Activated T-helper 9 cell treated with anti-CD3 and anti-CD28 coated beads, Interleukin-2, amount 50 U/mL, for 16 hours (primary cell): ENCODE measurements around the gene GALNT7.

ENCODE experiments used
- DNase-seq: peaks from one replicate; pipeline ENCODE4 v3.0.0-alpha.2; 2020; ENCODE audit warnings: low read depth

The GALNT7 gene

GRCh38 chr4:173237152-173237551, 68.5 kb downstream of the GALNT7 start:
- DNase-seq, result no peak

- DNase-seq, result no peak
Measured at GRCh38 chr4:173237762-173238161, 69.2 kb downstream of the GALNT7 start.

- no peak for DNase-seq
Measured at GRCh38 chr4:173240696-173241095, 72.1 kb downstream of the GALNT7 start.

GRCh38 chr4:173242466-173243250, 74.0 kb downstream of the GALNT7 start:
- no peak for DNase-seq

GRCh38 chr4:173243321-173243720, 74.7 kb downstream of the GALNT7 start:
- no peak for DNase-seq

- no peak for DNase-seq
Measured at GRCh38 chr4:173243917-173244658, 75.5 kb downstream of the GALNT7 start.

- DNase-seq, result no peak
Measured at GRCh38 chr4:173245952-173246351, 77.3 kb downstream of the GALNT7 start.

GRCh38 chr4:173246719-173247118, 78.1 kb downstream of the GALNT7 start:
- no peak for DNase-seq

- DNase-seq, result no peak
Measured at GRCh38 chr4:173247321-173247720, 78.7 kb downstream of the GALNT7 start.

- no peak for DNase-seq
Measured at GRCh38 chr4:173248690-173249089, 80.1 kb downstream of the GALNT7 start.

- DNase-seq, result no peak
Measured at GRCh38 chr4:173252024-173252935, 83.7 kb downstream of the GALNT7 start.

GRCh38 chr4:173253561-173253960, 85.0 kb downstream of the GALNT7 start:
- no peak for DNase-seq

- DNase-seq, result no peak
Measured at GRCh38 chr4:173254646-173255045, 86.0 kb downstream of the GALNT7 start.

- DNase-seq, result no peak
Measured at GRCh38 chr4:173256825-173257224, 88.2 kb downstream of the GALNT7 start.

GRCh38 chr4:173257732-173258717, 89.4 kb downstream of the GALNT7 start:
- peak; percentile 20 for DNase-seq

GRCh38 chr4:173258866-173259265, 90.3 kb downstream of the GALNT7 start:
- DNase-seq, result no peak

GRCh38 chr4:173259310-173259709, 90.7 kb downstream of the GALNT7 start:
- DNase-seq, result no peak

GRCh38 chr4:173261052-173261451, 92.4 kb downstream of the GALNT7 start:
- DNase-seq, result no peak

GRCh38 chr4:173262375-173262774, 93.8 kb downstream of the GALNT7 start:
- DNase-seq, result no peak

GRCh38 chr4:173264245-173264644, 95.6 kb downstream of the GALNT7 start:
- no peak for DNase-seq

GRCh38 chr4:173264684-173265185, 96.1 kb downstream of the GALNT7 start:
- no peak for DNase-seq
